SJCRH30 (cell line): ENCODE measurements around the gene DDX56. TPM values are rescaled to one million over a fixed set of nuclear protein-coding genes. Genes with fewer than 3 reads are reported as not detected.

ENCODE experiments used
- DNase-seq, 2 experiments: peaks; one replicate each; pipeline ENCODE4 v3.0.0-alpha.2; 2015 to 2020
- H3K27ac ChIP-seq: fragments of 250-450 bp; sonication (Bioruptor Pico); 2 replicates; pipeline ENCODE4 v1.5.1; 2020; ENCODE audit warnings: mild to moderate bottlenecking, moderate library complexity
- H3K27me3 ChIP-seq: fragments of 250-450 bp; sonication (Bioruptor Pico); 2 replicates; pipeline ENCODE4 v1.5.1; 2020; ENCODE audit warnings: mild to moderate bottlenecking, moderate library complexity
- H3K36me3 ChIP-seq: fragments of 250-450 bp; sonication (Bioruptor Pico); 2 replicates; pipeline ENCODE4 v1.5.1; 2020; ENCODE audit warnings: mild to moderate bottlenecking, moderate library complexity
- H3K4me1 ChIP-seq: fragments of 250-450 bp; sonication (Bioruptor Pico); 2 replicates; pipeline ENCODE4 v1.5.1; 2020; ENCODE audit warnings: mild to moderate bottlenecking, moderate library complexity
- H3K4me3 ChIP-seq: fragments of 250-450 bp; sonication (Bioruptor Pico); 2 replicates; pipeline ENCODE4 v1.5.1; 2020; ENCODE audit warnings: mild to moderate bottlenecking, moderate library complexity
- H3K9me3 ChIP-seq: fragments of 250-450 bp; sonication (Bioruptor Pico); replicated peaks from 2 replicates; pipeline ENCODE4 v1.5.1; 2020; ENCODE audit warnings: mild to moderate bottlenecking, moderate library complexity
- total RNA-seq: library from RNA; depleted of rRNA; stranded (reverse); fragments of >200 nt; shearing (Covaris generic); gene quantifications from 2 replicates; pipeline ENCODE4 v1.2.3, GENCODE V29; 2014; rRNA removed

The DDX56 gene
- total RNA-seq, 1 experiment from 2014 or later: 88.5 TPM

GRCh38 chr7:44521347-44522095 lies 52.2 kb downstream of the DDX56 start:
- Histone ChIP-seq H3K9me3 (no peaks in the 10 kb centered on the region; the same call in 1 of the 2 replicates), H3K4me3 (no peak overlapping the region), H3K27me3 (peaks cover 24% of the 10 kb centered on the region; the same call in 1 of the 2 replicates), H3K4me1 (no peaks in the 10 kb centered on the region), H3K27ac (no peak overlapping the region), H3K36me3 (no peaks in the 10 kb centered on the region)
- no peak for DNase-seq

GRCh38 chr7:44520574-44520973 lies 53.1 kb downstream of the DDX56 start:
- DNase-seq: no peak
- peaks cover 24% of the 10 kb centered on the region; the same call in 1 of the 2 replicates for H3K27me3 ChIP-seq

GRCh38 chr7:44519546-44519945 lies 54.2 kb downstream of the DDX56 start:
- Histone ChIP-seq H3K4me1 (no peaks in the 10 kb centered on the region), H3K4me3 (no peak overlapping the region), H3K27ac (no peak overlapping the region), H3K27me3 (peaks cover 24% of the 10 kb centered on the region; the same call in 1 of the 2 replicates), H3K9me3 (no peaks in the 10 kb centered on the region), H3K36me3 (no peaks in the 10 kb centered on the region)
- DNase-seq: no peak

More at GRCh38 chr7:44520574-44520973, 53.1 kb downstream of the DDX56 start:
- no peak overlapping the region for H3K4me3 ChIP-seq
- no peaks in the 10 kb centered on the region for H3K36me3 ChIP-seq
- H3K27ac ChIP-seq: no peak overlapping the region
- no peaks in the 10 kb centered on the region for H3K4me1 ChIP-seq
- H3K9me3 ChIP-seq: no peaks in the 10 kb centered on the region; the same call in 1 of the 2 replicates

GRCh38 chr7:44518761-44519160 lies 54.9 kb downstream of the DDX56 start:
- Histone ChIP-seq H3K27me3 (peaks cover 24% of the 10 kb centered on the region; the same call in 1 of the 2 replicates), H3K9me3 (no peaks in the 10 kb centered on the region), H3K36me3 (no peaks in the 10 kb centered on the region), H3K4me1 (no peaks in the 10 kb centered on the region), H3K27ac (no peak overlapping the region), H3K4me3 (no peak overlapping the region)
- DNase-seq: no peak

GRCh38 chr7:44517175-44517574 lies 56.5 kb downstream of the DDX56 start:
- no peak for DNase-seq
- no peak overlapping the region for H3K4me3 ChIP-seq
- no peaks in the 10 kb centered on the region for H3K9me3 ChIP-seq
- peaks cover 21% of the 10 kb centered on the region; the same call in 1 of the 2 replicates for H3K27me3 ChIP-seq
- H3K4me1 ChIP-seq: no peaks in the 10 kb centered on the region
- H3K27ac ChIP-seq: no peak overlapping the region
- H3K36me3 ChIP-seq: no peaks in the 10 kb centered on the region

Other genes starting within 250 kb of the DDX56 start
- 0.84 and 2.4 TPM in 2 replicates for gene CAMK2B, start 248.3 kb downstream of the DDX56 start, total RNA-seq
- gene NUDCD3, start 83.2 kb downstream of the DDX56 start, total RNA-seq: 57.6 and 60.2 TPM in 2 replicates
- gene NPC1L1, start 32.6 kb downstream of the DDX56 start, total RNA-seq: not detected in 2 replicates
- gene TMED4, start 8.3 kb upstream of the DDX56 start, total RNA-seq: 101 and 114 TPM in 2 replicates
- 37.8 and 39.4 TPM in 2 replicates for gene OGDH, start 32.7 kb upstream of the DDX56 start, total RNA-seq
- gene ZMIZ2, start 174.9 kb upstream of the DDX56 start, total RNA-seq: 9.0 and 13.3 TPM in 2 replicates
- 4,792 and 5,450 TPM in 2 replicates for gene PPIA, start 222.8 kb upstream of the DDX56 start, total RNA-seq